ENCODE data around the gene LMO7. TPM values are rescaled to one million over a fixed set of nuclear protein-coding genes. Genes with fewer than 3 reads are reported as not detected.

LMO7 gene
- total and polyA plus RNA-seq, 3 donors from 2014 or later = 39.1 to 132 (median 111) TPM

DNA sequence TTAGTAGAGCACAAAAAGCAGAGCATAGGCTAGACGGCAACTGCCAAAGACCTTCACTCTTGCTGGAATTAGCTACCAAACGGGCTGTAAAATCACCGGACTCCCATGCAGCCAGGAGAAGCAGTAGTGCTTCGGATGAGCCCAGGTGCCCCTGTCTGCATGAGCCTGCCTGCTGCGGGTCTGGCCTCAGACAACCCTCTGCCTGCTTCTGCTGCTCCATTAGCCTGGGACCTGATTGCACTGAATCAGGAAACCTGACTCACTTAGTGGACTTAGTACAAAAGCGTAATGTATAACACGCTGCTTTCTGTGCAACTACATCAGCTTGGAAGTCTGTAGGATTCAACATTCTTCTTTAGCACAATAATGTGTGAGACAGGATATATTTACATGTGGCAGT, 170.0 kb downstream of the LMO7 start:
- no peak for DNase-seq
- no peak overlapping the region for H3K27ac ChIP-seq
- intact Hi-C loops (cut with DNase I; ENCODE audit: low total_unique reads) = no loop called here
- no peak overlapping the region for H3K4me3 ChIP-seq
- 88 to 96% methylated on average over 7 of the region's 7 CpGs for WGBS, 2 donors
- H3K36me3 ChIP-seq (ENCODE audit: low read depth, missing control alignments) = no peaks in the 10 kb centered on the region
- peaks cover 17% of the 10 kb centered on the region for H3K4me1 ChIP-seq
- H3K27me3 ChIP-seq = no peaks in the 10 kb centered on the region
- TF ChIP-seq, protein P1, sequence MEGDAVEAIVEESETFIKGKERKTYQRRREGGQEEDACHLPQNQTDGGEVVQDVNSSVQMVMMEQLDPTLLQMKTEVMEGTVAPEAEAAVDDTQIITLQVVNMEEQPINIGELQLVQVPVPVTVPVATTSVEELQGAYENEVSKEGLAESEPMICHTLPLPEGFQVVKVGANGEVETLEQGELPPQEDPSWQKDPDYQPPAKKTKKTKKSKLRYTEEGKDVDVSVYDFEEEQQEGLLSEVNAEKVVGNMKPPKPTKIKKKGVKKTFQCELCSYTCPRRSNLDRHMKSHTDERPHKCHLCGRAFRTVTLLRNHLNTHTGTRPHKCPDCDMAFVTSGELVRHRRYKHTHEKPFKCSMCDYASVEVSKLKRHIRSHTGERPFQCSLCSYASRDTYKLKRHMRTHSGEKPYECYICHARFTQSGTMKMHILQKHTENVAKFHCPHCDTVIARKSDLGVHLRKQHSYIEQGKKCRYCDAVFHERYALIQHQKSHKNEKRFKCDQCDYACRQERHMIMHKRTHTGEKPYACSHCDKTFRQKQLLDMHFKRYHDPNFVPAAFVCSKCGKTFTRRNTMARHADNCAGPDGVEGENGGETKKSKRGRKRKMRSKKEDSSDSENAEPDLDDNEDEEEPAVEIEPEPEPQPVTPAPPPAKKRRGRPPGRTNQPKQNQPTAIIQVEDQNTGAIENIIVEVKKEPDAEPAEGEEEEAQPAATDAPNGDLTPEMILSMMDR (IDR thresholded peaks at IDR 0.05) = no peak
- TF ChIP-seq POLR2A (IDR thresholded peaks at IDR 0.05) = no peak
- no peaks in the 10 kb centered on the region for H3K9me3 ChIP-seq

DNA sequence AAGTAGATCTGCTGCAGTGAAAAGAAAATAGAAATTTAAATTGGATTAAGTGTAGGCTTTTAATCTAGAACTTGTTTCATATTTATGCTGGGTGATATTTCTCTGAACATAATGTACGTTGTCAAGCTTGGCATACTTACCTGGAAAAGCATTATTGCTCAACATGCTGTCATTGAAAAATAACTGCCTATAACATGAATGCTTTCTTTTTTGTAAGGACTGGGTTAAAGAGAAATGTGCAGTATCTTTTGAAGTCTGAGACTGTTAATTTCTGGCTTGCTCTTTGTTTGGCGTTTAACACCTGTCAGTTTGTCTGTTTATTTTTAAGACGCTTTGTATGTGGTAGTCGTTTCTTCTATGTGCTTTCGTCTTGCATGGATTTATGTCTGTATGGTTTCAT, 175.2 kb downstream of the LMO7 start:
- Histone ChIP-seq H3K27ac (no peak overlapping the region), H3K27me3 (no peaks in the 10 kb centered on the region), H3K4me1 (peaks cover 15% of the 10 kb centered on the region), H3K4me3 (no peak overlapping the region), H3K9me3 (no peaks in the 10 kb centered on the region), H3K36me3 (ENCODE audit: low read depth, missing control alignments) (no peaks in the 10 kb centered on the region)
- TF ChIP-seq POLR2A (IDR thresholded peaks at IDR 0.05) = no peak
- no peak for DNase-seq
- 87 to 89% methylated on average over 5 of the region's 5 CpGs for WGBS, 2 donors
- intact Hi-C loops (cut with DNase I; ENCODE audit: low total_unique reads) = no loop called here

DNA sequence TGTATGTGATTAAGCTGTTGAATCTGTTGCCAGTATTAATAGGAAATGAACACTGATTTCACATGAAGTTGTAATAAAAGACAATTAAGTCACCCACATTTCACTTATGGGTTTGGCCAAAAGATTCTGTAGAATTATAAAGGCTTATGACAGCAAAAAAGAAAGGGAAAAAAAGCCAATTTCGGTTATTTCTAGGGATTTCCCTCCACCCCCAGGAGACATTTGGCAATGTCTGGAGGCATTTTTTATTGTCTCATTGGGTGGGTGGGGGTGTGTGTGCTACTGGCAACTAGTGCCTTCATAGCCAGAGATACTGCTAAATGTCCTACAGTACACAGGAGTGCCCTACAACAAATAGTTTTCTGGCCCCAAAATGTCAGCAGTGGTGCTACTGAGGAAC, 175.7 kb downstream of the LMO7 start:
- intact Hi-C loops (cut with DNase I; ENCODE audit: low total_unique reads) = no loop called here

DNA sequence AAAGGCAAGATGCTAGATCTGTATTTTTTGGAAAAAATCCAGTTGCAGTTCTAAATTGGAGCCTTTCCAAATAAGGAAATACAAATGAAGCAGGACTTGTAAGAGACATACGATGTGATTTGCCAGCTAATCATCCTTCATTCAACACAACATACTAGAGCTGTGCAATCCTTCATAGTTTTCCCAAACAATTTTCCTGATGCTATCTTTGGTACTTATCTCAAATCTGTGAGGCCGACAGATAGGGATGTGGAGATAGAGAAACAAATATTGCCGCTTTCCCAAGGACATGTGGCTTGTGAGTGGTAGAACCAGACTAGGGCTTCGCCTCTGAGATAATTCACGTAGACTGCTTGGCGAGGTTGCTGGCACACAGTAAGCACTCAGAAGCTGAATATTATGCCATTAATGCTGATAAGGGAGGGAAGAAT, 176.6 kb downstream of the LMO7 start:
- intact Hi-C loops (cut with DNase I; ENCODE audit: low total_unique reads) = no loop called here

More for the DNA sequence above, 175.7 kb downstream of the LMO7 start:
- H3K9me3 ChIP-seq = no peaks in the 10 kb centered on the region
- TF ChIP-seq POLR2A (IDR thresholded peaks at IDR 0.05) = no peak
- TF ChIP-seq, protein P1 (IDR thresholded peaks at IDR 0.05) = no peak
- 67 to 73% methylated on average over 1 of the region's 1 CpG for WGBS, 2 donors
- H3K27me3 ChIP-seq = no peaks in the 10 kb centered on the region
- no peak overlapping the region for H3K27ac ChIP-seq
- DNase-seq = no peak
- H3K36me3 ChIP-seq (ENCODE audit: low read depth, missing control alignments) = no peaks in the 10 kb centered on the region
- no peak overlapping the region for H3K4me3 ChIP-seq
- H3K4me1 ChIP-seq = peaks cover 15% of the 10 kb centered on the region

DNA sequence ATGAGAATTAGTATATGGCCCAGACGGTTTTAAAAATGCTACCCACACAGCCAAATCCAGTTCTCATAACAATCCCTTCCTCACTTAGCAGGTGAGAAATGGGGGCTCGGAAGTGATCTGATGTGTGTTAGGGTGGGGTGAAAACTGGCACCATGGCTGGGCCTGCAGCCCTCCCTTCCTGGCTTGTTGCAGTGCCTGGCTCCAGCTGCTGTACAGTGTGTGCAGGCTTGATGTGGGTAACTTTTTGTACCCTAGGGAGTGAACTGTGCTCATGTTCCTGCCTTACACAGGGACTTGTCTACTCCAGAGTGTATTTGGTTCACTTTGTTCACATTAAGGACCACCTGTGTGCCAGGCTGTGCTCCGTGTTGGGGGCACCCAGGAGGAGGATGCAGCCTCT, 177.2 kb downstream of the LMO7 start:
- Histone ChIP-seq H3K27me3 (no peaks in the 10 kb centered on the region), H3K9me3 (no peaks in the 10 kb centered on the region), H3K36me3 (ENCODE audit: low read depth, missing control alignments) (no peaks in the 10 kb centered on the region), H3K27ac (no peak overlapping the region), H3K4me1 (peaks cover 15% of the 10 kb centered on the region), H3K4me3 (no peak overlapping the region)
- WGBS, 2 donors = 49 to 59% methylated on average over 3 of the region's 3 CpGs
- DNase-seq = no peak
- TF ChIP-seq, protein P1 (IDR thresholded peaks at IDR 0.05) = no peak
- no peak for TF ChIP-seq POLR2A (IDR thresholded peaks at IDR 0.05)
- intact Hi-C loops (cut with DNase I; ENCODE audit: low total_unique reads) = no loop called here

More for the DNA sequence above, 176.6 kb downstream of the LMO7 start:
- H3K4me3 ChIP-seq = no peak overlapping the region
- TF ChIP-seq, protein P1 (IDR thresholded peaks at IDR 0.05) = no peak
- TF ChIP-seq POLR2A (IDR thresholded peaks at IDR 0.05) = no peak
- peak; percentile 38 for DNase-seq
- H3K9me3 ChIP-seq = no peaks in the 10 kb centered on the region
- no peaks in the 10 kb centered on the region for H3K36me3 ChIP-seq (ENCODE audit: low read depth, missing control alignments)
- H3K4me1 ChIP-seq = peaks cover 15% of the 10 kb centered on the region
- peak overlapping the region in 1 of 2 donors; percentile 8 for H3K27ac ChIP-seq
- no peaks in the 10 kb centered on the region for H3K27me3 ChIP-seq
- 19 to 42% methylated on average over 6 of the region's 6 CpGs for WGBS, 2 donors

Data from testis (tissue), 3 donors.